GM21390 (cell line): ENCODE data around the gene TNRC18.
"Not testable (repeated sequence)": the region's sequence is repeated elsewhere in the genome, so short reads cannot be mapped to it uniquely, and the experiment has no call there.

Source experiments
- ATAC-seq: cut with Tn5 transposase; IDR thresholded peaks from one replicate; pipeline ENCODE4 v1.9.1; 2021; ENCODE audit not compliant: unreplicated experiment

TNRC18 gene

DNA sequence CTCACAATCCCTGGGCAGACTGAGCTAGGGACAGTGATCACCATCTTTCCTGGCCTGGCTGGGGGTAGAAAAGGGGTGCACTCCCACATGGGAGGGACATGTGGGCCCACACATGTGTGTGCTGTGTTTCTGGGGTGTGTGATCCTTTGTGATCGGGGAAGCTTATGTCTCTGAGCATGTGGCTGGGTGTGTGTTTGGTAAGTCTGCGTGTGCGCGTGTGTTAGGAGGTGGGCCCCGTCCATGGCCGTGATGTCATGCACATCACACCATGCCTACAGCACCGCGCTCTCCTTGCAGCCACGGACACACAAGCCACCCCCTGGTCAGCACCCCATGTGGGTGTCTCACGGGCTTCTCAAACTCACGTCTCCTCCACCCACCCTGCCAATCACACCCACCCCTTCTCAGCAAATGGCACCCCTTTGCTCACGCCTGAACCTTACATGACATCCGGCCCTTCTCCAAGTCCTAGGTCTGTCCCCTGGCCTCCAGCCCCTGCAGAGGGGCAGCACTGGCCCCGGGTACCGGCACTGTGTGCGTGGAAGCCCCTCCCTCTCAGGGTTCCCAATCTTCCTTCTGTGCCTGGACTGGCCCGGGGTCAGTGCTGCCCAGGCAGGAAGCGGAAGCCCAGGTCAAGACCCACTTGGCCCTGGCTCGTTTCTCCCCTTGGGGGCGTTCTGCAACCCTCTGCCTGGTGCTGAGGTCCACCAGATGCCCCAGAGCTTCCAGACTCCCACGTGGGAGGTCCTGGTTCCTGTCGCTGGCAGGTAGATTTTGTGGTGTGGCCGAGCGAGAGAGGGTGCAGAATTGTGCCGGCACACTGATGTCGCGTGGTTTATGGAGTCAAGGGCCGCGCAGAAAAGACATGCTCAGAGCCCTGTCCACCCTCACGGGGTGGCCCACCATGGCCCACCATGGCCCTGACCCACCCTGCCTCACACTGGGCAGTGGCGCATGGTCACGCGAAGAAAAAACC is 128.3 kb downstream of the TNRC18 start:
- no peak for ATAC-seq

DNA sequence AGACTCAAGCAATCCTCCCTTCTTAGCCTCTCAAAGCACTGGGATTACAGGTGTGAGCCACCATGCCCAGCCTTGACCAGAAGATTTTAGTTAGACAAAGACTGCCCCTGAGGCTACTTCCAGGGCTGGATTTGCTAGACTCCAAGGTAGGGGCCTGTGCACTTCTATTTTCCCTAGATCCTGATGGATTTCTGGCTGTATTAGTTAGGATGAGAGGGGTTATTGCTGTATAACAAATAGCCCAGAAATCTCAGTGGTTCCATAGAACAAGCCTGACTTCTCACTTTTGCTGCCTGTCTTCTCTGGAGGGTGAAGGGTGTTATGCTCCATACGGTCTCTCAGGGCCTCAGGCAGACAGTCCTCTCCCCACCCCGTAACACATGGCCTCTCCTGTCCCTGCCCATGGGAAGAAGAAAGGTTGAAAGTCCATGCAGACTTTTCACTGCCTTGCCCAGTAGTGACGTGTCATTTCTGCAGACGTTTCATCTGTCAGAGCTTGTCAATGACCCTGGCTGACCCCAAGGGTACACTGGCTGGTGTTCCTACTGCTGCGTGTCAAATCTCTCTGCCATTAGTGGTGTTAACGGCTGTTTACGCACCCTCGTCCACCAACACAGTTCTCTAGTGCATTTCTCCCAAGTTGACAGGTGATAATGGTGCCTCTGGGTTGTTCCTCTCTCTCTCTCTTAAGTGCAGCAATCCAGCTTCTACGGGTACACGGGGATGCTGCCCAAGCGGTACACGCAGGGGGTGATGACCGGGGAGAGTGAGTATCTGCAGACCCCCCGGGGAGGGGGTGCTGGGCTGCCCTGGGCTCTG is 129.3 kb downstream of the TNRC18 start:
- no peak for ATAC-seq

DNA sequence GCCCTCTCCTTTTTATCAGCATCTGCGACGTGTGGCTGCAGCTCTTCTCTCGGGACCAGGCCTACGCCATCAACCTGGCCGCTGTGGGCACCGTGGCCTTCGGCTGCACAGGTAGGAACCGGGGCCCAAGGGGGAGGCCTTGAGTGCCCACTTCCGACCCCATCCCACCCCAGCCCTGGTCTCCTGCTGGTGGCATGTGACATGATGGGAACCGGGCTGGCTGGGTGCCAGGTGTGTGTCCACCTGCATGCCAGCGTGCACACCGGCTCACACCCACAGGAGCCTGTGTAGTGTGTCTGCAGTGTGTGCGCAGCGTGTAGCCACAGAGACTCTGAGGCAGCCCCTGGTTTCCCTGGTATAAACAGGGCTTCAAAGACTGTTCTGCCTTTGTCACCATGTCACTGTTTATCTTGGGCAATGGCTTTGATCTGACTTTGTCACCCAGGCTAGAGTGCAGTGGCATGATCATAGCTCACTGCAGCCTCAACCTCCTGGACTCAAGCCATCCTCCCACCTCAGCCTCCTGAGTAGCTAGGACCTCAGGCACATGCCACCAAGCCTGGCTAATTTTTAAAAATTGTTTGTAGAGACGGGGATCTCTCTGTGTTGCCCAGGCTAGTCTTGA is 131.8 kb downstream of the TNRC18 start:
- not testable (repeated sequence) for ATAC-seq

DNA sequence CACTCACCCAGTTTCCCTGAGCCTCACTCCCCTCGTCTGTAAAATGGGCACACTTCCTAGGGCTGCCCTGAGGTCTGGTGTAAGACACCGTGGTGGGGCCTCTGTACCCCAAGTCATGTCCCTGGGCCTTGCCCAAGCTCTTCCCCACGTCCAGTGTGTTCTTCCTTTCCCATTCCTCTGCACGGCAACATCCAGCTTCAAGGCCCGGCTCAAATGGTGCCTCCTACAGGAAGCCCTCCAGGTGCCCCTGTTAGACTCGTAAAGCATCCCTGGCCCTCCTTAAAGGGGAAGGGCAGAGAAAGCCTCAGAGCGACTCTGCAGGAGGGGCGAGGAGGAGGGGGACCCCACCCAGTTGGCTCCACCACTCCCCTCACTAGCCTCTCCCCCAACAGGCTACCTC is 132.3 kb downstream of the TNRC18 start:
- ATAC-seq = no peak

DNA sequence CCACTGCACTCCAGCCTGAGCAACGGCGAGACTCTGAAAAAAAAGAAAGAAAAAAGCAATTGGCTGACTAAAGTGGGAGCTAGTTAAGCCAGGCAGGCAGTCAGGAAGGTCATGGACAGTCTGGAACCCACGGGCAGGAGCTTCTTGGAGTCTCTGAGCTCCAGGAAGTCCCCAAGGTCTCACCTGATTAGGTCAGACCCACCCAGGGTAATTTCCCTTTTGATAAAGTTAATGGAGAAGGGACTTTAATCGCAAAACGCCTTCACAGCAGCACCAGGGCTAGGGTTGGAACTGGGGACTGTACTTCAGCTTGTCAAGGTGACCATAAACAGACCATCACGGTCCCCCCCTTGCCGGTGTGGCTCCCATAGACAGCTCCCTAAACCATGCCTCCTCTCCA is 134.3 kb downstream of the TNRC18 start:
- no peak for ATAC-seq

DNA sequence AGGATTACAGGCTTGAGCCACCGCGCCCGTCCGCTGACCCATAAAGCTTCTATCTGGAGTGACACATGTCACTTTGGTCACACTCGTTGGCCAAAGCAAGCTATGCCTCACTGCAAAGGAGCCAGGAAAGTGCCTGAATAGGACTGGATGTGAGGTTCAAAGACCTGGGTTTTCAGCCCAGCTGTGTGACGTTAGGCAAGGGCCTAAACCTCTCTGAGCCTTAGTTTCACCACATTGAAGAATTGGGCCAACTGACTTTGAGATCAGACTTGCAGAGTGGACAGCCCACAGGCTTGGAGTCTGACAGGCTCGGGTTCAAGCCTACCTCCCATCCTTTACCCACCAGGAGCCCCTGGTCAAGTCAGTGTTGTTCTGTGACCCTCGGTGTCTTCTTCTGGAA is 135.1 kb downstream of the TNRC18 start:
- not testable (repeated sequence) for ATAC-seq

DNA sequence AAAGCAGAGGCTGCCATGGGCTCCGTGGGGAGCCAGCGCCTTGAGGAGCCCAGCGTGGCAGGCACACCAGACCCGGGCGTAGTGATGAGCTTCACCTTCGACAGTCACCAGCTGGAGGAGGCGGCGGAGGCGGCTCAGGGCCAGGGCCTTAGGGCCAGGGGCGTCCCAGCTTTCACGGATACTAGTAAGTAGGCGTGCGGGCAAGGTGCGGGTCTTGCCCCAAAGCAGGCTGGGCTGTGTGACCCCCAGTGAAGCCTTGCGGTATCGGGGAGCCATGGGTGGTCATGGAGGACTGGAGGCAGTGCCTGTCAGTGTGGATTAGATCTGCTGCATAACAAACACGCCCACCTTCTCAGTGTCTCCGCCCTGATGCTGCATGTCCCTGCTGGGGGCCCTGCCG is 135.8 kb downstream of the TNRC18 start:
- ATAC-seq = no peak

DNA sequence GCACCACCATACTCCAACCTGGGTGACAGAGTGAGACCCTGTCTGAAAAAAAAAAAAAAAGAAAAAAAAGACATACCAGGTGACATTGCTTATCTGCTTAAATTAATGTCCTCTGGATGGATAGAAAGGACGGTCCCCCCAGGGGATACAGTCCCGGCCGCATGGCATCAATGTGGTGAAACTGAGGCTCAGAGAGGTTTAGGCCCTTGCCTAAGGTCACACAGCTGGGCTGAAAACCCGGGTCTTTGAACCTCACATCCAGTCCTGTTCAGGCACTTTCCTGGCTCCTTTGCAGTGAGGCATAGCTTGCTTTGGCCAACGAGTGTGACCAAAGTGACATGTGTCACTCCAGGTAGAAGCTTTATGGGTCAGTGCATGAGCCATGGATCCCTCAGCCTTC is 136.3 kb downstream of the TNRC18 start:
- ATAC-seq = not testable (repeated sequence)

DNA sequence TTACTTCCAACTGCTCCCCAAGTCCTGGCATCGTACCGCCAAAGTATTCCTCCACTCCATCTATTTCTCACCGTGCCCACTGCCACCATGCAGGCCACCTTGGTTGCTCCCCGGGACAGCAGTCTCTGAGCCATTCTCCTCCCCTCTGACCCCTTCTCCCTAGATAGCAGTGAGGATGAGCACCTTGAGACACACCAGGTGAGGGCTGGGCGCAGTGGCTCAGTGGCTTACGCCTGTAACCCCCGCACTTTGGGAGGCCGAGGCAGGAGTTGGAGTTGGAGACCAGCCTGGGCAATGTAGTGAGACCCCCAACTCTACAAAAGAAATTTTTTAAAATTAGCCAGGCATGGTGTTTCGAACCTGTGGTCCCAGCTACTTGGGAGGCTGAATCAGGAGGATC is 136.7 kb downstream of the TNRC18 start:
- ATAC-seq = no peak

DNA sequence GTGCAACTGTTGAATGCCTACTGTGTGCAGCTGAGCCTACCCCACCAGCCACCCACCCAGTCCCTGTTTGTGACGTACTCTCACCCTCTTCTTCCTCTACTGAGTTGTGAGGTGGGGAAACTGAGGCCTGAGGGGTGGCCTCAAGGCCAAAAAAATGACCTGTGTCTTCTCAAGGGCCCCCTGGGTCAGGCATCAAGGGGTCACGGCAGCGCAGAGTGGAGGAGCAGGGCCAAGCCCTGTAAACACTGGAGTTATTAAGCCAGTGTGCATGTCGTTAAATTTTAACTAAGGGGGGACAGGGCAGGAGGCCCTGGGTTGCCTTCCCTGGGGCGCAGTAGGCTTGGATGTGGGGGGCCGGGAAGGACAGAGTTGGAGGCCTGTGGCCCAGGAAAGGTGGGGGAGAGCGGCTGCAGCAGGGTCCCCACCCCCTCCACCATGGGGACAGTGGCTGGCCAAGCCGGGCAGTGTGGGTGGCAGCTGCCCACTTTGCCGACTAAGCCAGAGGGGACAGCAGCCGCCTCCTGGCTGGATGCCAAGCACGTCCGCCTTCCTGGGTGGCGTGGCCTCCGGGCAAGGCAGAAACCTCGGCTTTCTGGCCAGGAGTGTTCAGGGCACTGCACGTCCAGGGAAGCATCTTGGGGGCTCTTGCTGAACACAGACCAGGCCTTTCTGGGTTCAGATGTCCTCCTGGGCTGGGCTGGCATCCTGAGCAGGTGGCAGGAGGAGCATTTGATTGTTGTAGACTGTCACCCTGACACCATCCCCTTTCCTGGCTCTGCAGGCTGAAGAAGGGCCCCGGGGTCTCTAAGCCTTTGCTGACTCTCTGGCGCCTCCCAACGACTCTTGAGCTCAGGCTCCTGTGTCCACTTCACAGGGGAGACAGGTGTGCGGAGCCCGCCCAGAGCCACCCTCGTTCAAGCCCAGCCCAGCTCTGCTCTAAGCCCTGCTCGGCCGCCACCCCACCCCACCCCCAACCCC is 139.0 kb downstream of the TNRC18 start:
- ATAC-seq = no peak

DNA sequence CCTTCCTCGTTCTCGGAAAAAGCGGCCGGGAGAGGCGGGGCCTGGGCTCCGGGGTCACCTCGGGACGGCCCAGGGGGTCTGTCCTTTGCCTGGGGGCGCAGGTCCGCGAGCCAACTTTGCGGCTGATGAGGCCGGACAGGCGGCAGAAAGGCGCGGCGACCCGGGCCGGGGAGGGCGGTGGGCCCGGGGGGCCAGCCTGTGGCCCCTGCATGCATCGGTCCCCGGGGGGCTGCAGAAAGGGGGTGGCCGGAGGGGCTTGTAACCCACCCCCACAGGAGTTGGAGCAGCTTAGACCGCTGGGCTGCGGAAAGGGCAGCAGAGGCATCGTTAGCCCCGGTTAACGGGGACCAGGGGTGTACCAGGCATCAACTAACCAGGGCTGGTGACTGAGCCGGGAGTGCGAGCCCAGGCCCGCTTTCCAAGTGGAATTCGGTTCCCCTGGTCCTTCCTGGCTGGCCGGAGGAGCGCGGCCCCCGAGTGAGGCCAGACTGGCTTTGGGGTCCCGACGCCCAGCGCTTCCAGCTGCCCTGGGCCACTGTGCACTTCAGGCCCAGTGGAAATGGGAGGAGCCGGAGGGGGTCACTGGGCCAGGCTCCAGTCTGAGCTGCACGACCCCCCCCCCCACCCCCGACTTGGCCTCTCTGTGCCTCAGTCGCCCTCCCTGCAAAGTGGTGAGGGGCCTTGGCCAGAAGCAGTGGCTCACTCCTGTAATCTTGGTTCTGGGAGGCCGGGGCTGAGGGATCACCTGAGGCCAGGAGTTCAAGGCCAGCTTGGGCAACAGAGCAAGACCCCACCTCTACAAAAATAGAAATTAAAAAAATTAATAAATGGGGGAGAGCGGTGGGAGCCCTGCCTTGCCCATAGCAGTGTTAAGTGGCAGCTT is 140.0 kb downstream of the TNRC18 start:
- ATAC-seq = no peak

DNA sequence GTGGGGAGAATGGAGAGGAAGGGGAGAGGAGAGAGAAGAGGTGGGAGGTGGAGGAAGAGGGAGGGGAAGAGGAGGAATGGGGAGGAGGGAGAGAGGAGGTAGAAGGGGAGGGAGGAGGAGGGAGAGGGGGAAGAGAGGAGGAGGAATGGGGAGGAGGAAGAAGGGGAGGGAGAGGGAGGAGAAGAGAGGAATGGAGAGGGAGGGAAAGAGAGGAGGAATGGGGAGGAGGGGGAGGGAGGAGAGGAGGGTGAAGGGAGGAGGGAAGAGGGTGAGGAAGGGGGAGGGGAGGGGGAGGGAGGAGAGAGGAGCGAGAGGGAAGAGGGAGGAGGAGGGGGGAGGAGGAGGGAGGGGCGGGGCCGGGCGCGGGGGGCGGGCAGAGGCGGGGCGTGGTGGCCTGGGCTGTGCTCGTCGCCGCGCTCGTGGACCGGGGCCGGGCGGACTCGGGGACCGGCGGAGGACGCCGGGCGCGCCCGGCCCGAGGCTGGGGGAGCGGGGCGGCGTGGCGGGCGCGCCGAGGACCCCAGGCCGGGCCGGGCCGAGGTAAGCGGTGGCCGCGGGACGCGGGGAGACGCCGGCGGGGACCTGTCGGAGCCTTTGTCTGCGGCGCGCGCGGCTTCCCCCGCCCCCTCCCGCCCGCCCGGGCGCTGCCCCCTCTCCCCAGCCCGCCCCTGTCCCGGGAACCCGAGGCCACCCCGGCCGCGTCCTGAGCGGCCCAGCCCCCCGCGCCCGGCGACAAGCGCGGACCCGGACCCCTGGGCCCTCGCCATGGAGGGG is 140.9 kb downstream of the TNRC18 start, which contains the start of gene SLC29A4:
Gene SLC29A4 (plus strand): TSS at position 401 of the 774 bp plus-strand sequence. CDS start 4,874 bp downstream, outside the sequence.
- no peak for ATAC-seq

DNA sequence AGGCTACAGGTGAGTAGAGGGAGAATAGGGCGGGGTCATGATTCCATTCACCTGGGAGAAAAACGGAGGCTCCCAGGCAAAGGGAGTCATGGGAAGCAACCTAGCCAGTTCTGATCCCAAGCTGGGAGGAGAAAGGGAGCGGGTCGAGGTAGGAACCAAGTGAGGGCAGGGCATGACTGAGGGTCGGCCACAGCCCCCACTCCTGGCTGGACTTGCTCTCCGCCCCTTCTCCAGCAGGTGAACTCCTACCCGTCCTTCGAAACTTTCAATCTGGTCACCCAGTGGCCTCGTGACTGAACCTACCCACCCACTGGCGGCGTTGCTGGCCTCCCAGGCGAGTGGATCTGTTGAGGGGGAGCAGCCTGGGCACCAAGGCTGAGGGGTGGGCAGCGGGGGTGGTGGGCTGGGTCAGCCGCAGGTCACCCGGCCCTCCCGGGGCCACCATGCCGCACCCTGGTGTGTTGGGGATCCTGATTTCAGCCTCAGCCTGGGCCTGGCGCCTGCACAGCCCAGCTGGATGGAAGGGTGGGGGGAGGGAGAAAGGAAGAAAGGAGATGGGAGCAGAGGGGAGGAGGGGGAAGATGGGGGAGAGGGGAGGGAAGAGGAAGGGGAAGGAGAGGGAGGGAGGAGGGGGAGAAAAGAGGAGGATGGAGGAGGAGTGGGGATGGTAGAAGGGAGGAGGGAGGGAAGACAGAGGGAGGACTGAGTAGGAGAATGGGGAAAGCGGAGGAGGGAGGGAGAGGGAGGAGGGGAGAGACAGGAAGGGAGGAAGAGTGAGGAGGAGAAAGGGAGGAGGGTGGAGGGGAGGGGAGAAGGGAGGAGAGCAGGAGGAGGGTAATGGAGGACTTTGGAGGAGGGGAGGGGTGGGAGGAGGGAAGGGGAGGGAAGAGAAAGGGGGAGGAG is 141.8 kb downstream of the TNRC18 start:
- ATAC-seq = not testable (repeated sequence)

DNA sequence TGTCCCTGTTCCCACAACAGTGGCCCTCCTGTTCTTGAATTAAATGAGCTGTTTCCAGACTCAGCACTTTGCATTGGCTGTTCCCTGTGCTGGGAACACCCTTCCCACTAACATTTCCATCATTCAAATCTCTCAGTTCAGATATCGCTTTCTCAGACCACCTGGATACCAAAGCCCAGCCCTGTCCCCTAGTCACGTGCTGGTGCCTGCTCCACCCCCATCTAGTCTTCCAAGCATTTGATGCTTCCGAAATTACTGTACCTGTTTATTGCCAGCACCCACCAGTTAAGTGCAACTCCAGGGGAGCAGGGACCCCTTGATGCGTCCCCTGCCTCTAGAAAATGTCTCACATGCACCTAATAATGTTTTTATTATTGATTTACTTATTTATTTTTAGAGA is 143.9 kb downstream of the TNRC18 start:
- ATAC-seq = no peak

DNA sequence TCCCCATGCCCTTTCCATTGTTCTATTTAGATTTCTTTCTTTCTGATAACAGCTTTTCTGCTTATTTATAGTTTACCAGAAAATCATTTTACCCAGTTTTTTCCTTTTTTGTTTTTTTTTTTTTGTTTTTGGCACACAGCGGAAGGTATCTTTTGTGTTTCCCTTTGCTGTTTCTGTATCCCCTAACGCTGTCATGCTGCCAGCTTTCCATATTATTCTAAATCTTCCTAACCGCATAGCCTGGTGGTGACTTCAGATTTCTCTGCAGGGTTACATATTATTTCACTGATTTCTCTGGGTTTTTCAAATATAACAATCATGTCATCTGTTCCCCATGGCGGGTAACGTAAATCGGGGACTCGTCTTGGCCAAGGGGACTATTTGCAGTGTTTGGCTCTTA is 144.9 kb downstream of the TNRC18 start:
- ATAC-seq = no peak

DNA sequence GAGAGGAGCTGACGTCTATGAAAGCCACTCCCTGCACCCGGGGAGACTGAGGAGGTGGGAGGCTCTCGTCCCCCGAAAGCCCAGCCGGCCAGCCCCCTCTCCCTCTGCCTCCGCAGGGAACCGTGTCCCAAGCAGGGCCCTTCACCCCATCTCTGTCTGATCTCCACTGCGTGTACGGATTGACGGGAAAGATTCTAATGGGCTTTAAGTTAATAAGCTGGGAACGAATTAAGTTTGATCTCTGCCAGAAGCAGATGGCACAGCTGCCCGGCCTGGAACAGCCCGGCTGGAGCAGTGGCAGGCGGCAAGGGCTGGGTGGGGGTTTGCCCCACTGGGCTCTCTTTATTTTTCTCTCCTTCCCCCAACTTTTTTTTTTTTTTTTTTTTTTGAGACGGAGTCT is 147.0 kb downstream of the TNRC18 start:
- ATAC-seq = no peak

DNA sequence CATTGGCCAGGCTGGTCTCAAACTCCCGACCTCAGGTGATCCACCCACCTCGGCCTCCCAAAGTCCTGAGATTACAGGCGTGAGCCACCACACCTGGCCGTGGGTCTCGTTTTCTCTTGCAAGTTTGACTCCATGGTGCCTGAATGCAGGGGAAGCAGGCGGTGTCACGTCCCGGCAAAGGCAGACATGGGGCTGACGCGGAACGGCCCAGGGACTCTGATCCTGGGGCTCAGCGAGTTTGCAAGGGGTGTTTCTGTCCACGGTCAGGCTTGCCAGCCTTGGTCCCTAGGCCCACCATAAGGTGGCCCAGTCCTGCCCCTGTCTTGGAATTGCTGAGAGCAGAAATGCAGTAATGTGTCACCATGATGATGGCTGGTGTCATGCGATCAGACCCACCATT is 147.5 kb downstream of the TNRC18 start:
- ATAC-seq = not testable (repeated sequence)
